Right ventricle myocardium inferior (tissue), 1 donor: ENCODE data around the gene NEURL2. TPM values are rescaled to one million over a fixed set of nuclear protein-coding genes. Genes with fewer than 3 reads are reported as not detected.
"Not testable (repeated sequence)": the region's sequence is repeated elsewhere in the genome, so short reads cannot be mapped to it uniquely, and the experiment has no call there.

Experiments used
- ATAC-seq: fragments of 200-7000 bp; cut with Tn5 transposase; one replicate; pipeline ENCODE4 v1.9.1; 2020; ENCODE audit warnings: mild to moderate bottlenecking, moderate library complexity
- DNase-seq: peaks from one replicate; pipeline ENCODE4 v3.0.0; 2021; ENCODE audit errors: missing footprints
- intact Hi-C: fragments of 100-400 bp; cut with DNase I; formaldehyde crosslinking; loops from one replicate; pipeline ENCODE4 v1.11.0; 2022
- total RNA-seq: library from RNA; stranded (reverse); fragmentation: NEBNext Ultra II Directional; extraction: Animal tissue kit (Norgen Biotek cat#: 25700); gene quantifications from one replicate; pipeline ENCODE4 v1.2.1, GENCODE V29; 2021
- donor health status: DM: no; HTN: yes; CAD: no; lungs with severe emphysema.

NEURL2 gene
- total RNA-seq, 1 donor from 2014 or later = 5.0 TPM

DNA sequence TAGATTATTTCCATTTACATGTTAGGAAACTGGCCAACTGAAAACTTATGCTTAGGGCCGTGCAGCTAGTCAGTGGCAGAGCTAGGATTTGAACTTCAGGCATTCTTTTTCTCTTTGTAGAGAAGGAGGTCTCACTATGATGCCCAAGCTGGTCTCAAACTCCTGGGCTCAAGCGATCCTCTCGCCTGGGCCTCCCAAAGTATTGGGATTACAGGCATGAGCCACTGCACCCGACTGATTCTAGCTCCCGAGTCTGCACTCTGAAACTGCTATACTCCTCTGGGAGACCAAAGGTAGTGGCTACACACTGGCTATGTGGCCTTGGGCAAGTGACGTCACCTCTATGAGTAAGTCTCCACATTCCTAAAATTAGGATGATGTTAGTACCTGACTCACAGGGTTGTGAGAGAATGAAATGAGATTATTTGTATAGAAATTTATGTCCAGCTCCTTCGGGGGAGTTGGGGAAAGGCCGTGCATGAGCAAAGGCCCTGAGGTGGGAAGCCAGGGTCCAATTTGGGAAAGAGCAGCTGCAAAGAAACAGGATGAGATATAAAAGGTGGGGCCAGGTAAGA, 14.6 kb upstream of the NEURL2 start:
- DNase-seq (no peak), ATAC-seq (no peak)
- intact Hi-C loops = no loop called here

DNA sequence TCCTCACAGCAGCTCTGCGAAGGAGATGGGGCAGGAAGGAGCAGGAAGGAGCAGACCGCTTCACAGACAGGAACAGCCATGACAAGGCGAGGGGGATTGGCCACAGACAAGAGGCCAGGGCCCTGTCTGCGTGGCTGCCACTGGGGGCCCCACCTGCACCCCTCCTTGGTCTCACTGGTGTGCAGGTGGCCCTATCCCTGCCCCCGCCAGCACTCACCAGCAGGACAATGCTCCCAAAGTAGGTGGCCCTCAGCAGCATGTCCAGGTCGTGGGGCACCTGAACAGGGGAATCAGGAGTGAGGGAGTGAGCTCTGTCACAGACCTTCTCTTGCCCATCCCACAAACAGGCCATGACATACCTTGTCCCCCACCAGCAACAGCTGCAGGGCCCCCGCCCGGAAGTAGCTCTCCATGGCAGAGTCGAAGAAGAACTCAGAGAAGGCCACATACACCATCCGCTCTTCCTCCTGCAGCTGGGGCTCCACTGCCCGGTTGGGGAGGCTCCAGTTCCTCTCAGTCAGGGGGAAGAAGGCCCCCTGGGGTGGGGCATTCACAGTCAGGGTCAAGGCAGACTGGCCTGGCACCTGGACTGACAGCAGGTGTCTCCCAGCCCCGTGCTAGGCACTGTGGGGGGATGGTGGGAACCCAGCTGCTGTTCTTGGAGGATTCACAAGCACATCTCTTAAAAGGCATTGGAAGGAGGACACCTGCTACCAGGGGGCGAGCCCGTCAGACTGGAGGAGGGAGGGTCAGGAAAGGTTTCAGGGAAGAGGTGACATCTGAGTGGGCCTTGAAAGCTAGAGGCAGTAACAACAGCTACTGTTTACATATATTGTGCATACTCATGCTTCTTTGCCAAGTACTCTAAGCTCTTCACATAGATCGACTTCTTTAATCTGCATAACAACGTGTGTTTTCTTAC, 13.8 kb upstream of the NEURL2 start:
- intact Hi-C loops = no loop called here
- DNase-seq (no peak), ATAC-seq (no peak)

DNA sequence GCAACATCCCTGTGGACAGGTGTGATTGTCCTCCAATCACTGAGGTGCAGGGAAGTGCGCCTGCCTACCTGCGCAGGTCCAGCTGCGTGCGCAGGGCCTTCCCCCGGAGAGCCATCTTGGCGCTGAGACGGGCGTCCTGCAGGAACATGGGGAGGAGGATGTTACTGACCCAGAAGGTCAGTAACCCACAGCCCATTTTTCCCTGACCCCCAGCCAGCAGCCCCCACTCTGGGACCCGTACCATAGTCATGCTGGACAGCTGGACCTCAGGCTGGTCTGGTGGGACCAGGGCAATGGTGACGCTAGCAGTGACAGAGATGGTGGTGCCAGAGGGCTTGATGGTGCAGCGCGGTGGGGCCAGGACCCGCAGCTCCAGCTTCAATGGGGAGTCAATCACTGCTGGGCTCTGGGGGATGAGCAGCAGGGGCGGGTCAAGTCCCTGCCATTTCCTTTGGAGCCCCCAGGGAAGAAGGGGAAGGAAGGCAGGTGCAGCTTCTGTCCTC, 11.2 kb upstream of the NEURL2 start:
- ATAC-seq (no peak), DNase-seq (no peak)
- intact Hi-C loops = no loop called here

DNA sequence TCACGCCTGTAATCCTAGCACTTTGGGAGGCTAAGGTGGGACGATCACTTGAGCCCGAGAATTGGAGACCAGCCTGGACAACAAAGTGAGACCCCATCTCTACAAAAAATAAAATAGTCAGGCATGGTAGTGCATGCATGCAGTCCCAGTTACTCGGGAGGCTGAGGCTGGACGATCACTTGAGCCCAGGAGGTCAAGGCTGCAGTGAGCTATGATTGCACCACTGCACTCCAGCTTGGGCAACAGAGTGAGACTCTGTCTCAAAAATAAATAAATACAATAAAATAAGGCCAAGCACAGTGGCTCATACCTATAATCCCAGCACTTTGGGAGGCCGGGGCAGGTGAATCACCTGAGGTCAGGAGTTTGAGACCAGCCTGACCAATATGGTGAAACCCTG, 10.3 kb upstream of the NEURL2 start:
- ATAC-seq, DNase-seq, intact Hi-C loops: not testable (repeated sequence)

DNA sequence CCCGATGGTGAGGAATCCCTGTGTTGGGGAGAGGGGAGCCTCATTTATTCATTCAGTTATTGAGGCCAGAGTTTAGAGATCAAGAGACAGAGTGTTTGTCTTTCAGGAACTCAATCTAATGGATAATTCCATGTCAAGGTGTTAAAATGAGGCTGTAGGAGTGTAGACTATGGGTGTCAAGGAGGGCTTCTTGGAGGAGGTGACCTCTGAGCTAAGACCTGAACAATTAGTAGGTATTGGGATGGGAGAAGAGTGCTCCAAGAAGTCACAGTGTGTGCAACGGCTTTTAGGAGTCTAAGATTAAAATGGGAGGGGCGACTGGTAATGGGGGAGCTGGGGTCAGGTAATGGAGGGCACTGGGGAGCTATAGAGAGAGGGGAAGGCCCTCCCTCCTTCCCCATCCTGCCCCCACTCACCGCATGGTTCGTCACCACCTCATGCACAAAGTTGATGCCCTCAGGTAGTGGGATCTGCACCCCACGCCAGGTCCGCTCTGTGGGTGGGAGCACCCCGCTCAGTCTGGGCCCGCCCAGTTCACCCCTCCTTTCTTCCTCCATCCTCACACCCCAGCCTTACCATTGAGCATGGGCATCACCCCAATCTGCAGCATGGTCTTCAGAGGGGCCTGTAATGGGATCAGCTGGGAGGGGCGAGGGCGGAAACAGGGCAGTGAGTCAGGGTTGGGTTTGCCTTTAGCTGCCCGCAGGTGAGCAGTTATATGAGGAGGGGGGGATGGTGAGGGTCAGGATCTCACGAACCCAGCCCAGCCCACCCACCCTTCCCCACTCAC, 8.2 kb upstream of the NEURL2 start:
- intact Hi-C loops = no loop called here
- no peak for ATAC-seq

DNA sequence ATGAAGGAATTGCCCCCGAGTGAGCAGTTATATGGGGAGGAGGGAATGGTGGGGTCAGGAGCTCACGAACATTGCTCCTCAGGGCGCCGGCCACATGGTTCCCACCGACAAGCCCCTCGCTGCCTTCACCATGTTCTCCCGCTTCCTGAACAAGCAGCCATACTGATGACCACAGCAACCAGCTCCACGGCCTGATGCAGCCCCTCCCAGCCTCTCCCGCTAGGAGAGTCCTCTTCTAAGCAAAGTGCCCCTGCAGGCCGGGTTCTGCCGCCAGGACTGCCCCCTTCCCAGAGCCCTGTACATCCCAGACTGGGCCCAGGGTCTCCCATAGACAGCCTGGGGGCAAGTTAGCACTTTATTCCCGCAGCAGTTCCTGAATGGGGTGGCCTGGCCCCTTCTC, 7.3 kb upstream of the NEURL2 start:
- ATAC-seq (no peak), DNase-seq (no peak)
- intact Hi-C loops = no loop called here

More for the DNA sequence above, 8.2 kb upstream of the NEURL2 start:
- DNase-seq = no peak

DNA sequence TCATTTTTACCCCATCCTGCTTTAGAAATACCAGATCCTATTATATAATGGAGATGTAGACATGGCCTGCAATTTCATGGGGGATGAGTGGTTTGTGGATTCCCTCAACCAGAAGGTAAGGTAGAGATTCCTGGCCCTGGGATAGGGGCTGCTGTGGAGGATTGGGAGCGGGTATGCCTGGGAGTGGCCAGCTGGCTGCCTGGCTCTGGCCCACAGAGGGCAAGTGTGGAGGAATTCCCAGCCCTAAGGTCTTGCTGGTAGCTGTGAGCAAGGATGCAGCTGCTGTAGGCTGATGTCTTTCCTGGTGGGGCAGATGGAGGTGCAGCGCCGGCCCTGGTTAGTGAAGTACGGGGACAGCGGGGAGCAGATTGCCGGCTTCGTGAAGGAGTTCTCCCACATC, 6.7 kb upstream of the NEURL2 start:
- DNase-seq (no peak), ATAC-seq (no peak)
- intact Hi-C loops = no loop called here

DNA sequence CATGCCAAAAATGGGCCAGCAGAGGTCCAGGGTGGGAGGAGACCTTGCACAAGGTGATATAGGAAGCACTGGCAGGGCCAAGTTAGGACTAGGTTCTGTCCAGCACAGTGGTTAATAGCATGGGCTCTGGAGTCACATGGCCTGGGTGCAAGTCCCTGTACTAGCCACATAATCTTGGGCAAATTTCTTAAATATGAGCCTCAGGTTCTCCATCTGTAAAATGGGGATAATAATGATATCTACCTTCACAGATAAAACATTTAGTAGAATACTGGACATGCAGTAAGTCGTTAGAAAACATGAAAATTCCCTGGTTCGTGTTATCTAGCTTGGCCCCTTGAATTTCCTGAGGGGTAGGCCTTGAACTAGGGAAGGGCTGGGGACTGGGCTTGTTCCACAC, 6.3 kb upstream of the NEURL2 start:
- ATAC-seq = no peak
- intact Hi-C loops = no loop called here
- DNase-seq = no peak

DNA sequence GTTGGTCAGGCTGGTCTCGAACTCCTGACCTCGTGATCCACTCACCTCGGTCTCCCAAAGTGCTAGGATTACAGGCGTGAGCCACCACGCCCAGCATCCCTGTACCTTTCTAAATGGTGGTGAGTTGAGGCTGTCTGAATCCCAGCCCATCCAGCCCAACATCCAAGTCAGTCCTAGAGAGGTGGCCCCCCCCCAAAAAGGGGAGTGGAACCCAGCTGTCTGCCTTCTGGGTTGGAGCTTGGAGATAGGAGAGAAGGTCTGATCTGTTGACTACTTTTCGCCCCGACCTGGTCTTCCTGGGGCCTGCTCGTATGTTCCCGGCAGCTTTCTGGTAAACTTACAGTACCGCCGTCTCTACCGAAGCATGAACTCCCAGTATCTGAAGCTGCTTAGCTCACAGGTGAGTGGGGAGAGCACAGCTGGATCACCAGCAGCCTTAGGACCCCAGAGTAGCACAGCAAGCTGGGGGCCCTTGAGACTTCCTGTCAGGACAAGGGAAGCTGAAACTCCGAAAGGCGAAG, 5.7 kb upstream of the NEURL2 start:
- intact Hi-C loops = no loop called here
- DNase-seq (no peak), ATAC-seq (no peak)

DNA sequence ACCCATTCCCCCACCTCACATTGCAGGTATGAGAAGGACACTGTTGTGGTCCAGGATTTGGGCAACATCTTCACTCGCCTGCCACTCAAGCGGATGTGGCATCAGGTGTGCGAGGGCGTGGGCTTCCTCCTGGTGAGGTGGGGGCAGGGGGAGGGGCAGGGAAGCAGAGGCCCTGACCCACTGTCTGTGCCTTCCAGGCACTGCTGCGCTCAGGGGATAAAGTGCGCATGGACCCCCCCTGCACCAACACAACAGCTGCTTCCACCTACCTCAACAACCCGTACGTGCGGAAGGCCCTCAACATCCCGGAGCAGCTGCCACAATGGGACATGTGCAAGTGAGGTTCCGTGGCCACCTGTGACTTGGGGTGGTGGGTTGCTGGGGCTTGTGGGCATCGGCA, 3.8 kb upstream of the NEURL2 start:
- no peak for DNase-seq
- ATAC-seq = no peak
- intact Hi-C loops = no loop called here

DNA sequence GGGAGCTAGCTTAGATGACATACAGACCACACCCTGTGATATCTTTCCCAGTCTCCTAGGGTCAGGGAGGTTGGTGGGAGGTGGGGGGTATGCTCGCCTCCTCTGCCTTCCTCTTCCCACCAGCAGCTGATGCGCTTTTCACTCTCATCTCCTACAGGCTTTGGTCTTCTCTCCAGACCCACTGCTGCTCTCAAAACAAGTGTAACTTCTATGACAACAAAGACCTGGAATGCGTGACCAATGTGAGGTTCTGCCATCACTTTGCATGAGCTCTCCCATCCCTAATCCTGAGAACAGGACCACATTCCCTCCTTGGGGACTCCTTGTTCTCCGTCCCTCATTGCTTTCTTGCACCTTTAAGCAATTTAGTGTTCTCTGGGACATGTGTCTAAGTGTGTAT, 2.8 kb upstream of the NEURL2 start:
- intact Hi-C loops = no loop called here
- DNase-seq (no peak), ATAC-seq (no peak)

DNA sequence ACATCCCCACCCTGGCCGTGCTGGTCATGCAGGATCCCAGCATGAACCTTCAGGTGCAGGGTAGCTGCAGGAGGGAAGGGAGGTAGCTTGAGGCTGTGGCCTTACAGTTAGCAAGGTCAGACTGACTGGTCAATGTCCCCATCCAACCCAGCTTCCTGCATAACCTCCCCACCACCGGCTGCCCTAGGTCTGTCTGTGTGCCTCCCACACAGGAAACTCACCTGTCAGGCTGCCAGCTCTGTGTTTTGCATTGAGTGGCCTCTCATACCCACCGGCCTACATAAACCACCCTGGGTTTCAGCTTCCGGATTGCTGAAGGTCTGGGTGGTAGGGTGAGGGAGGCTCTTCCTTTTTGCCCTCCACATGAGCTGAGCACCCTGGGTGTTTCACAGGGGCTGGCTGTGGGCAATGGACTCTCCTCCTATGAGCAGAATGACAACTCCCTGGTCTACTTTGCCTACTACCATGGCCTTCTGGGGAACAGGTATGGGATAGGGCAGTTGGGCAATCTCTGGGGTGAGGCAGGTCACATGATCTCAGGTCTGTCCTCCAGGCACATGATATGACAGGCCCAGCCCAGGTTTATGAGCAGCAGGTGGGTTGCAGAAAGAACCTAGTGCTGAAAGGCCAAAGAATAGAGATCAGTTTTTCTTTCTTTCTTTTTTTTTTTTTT, 2.0 kb upstream of the NEURL2 start:
- DNase-seq (no peak), ATAC-seq (no peak)
- intact Hi-C loops = loop anchor here (1.0 kb wide), 1 partner anchor 17 kb away; no protein-coding TSS in a partner anchor

DNA sequence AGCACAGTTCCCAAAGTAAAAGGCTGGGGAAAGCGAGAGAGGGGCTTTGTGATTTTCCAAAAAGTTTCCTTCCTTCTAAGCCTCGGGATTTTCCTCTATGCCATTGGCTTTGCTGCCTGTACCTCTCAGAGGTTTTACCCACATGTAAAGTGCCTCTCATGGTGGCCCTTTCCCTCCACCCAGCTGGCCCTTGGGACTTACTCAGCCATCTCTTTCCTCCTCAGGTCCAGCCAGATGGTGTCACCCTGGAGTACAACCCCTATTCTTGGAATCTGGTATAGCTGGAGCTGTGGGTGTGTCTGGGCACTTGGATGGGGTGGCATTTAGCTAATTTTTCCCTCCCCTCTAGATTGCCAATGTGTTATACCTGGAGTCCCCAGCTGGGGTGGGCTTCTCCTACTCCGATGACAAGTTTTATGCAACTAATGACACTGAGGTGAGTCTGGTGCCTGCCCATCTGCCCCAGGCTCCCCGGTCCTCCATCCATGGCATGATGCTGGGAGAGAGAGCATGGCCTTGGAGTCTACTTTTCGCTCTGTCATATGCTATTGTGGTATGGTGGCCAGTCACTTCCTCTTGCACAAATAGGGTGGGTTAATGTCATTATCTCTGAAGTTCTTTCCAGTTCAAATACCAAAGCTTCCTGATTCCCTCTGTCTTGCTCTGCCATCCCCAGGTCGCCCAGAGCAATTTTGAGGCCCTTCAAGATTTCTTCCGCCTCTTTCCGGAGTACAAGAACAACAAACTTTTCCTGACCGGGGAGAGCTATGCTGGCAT, 1.2 kb upstream of the NEURL2 start:
- no peak for ATAC-seq
- intact Hi-C loops = loop anchor here (1.0 kb wide), 1 partner anchor 18 kb away; no protein-coding TSS in a partner anchor
- no peak for DNase-seq

DNA sequence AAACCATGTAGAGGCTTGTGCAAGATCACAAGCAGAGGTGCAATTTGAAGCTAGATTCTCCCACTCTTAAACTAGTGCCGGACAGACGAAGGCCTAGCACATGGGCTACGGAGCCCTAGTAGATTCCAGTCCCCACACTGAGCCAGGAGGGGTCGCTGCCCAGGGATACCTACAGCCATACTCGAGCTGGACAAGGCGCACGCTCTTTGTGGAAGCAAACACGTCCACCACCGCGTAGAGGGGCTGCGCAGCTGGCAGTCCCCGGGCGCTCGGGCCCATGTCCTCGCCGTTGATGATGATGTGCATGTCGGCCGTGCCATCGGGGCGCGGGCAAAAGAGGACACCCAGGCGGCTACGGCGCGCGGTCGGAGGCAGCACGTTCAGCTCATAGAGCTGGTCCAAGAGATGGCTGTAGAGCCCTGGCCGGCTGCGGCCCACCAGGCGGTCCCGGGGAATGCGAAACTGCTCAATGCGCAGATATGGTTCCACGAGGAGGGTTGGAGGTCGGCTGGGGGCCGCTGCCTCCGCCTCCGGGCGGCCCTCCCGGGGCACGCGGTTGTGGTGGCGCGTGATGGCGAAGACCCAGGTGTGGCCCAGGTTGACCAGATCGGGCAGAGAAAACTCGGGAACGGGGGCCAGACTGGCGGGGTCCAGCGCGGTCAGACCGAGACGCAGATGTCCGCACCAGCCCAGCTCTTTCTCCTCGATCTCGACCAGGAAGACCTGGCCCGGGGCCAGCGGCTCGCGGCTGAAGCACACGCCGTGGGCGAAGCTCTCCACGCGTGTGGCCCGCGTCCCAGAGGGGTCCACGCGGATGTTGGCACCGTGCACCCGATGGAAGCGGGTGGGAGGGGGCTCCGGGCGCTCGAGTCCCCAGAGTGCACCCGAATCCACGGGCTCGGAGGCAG, 677 bp downstream of the NEURL2 start:
- ATAC-seq = peak; percentile 79
- peak; percentile 92 for DNase-seq
- intact Hi-C loops = loop anchor here (1.0 to 2.0 kb wide), 2 partner anchors 45 to 80 kb away; no protein-coding TSS in a partner anchor

DNA sequence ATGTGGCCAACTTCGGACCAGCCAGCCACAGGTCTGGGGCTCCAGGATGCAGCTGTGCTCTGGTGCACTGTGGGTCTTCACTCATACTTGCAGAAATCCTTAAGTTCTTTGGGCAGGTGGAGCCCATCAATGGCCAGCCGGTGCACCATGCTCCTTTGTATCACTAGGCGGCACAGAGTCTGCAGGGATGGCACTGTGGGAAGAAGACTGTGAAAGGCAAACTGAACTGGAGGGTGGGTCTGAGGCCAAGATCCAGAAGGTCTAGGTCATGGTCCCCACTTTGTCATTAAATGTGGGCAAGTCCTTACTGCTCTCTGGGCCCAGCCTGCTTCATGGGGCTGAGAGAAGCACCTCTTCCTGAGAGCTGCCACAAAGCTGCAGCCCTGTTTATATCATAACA, 2.3 kb downstream of the NEURL2 start:
- no peak for DNase-seq
- no peak for ATAC-seq
- intact Hi-C loops = no loop called here

DNA sequence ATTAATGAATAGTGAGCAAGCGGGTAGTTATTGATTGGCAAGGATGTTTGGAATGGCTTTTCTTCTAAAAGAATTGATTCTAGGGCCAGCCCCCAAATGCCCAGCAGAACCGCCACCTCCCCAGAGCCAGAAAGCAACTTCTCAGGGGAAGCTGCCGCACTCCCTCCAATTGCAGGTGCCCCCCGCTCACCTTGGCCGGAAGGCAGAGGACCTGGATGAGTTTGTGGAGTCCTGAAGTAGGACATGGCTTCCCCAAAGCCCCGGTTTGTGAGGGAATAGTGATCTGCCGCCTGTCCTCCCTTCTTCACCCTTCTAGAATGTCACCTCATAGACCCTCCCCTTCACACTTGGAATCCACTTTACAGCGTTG, 3.7 kb downstream of the NEURL2 start, which contains the start of gene SPATA25:
TSS of gene SPATA25 (minus strand) at position 277 of the 370 bp plus-strand sequence. CDS start at position 245, 32 bp downstream.
- intact Hi-C loops = no loop called here
- DNase-seq (no peak), ATAC-seq (no peak)
